GM12878 (cell line): Measurements from ENCODE around the gene GALNTL6.

Experiments
- KLF5 ChIP-seq: fragments of 450-650 bp; IDR thresholded peaks from 2 replicates; pipeline ENCODE4 v1.6.1; 2014; ENCODE audit warnings: mild to moderate bottlenecking; ENCODE audit not compliant: partially characterized antibody
- MAX ChIP-seq: IDR thresholded peaks from 2 replicates; pipeline ENCODE4 v1.6.1; 2012; ENCODE audit warnings: low read depth, low read length, improper control_type of control experiment
- ZSCAN29 ChIP-seq: fragments of 450-650 bp; IDR thresholded peaks from 2 replicates; pipeline ENCODE4 v1.6.1; 2017; ENCODE audit warnings: mild to moderate bottlenecking, moderate library complexity

DNA sequence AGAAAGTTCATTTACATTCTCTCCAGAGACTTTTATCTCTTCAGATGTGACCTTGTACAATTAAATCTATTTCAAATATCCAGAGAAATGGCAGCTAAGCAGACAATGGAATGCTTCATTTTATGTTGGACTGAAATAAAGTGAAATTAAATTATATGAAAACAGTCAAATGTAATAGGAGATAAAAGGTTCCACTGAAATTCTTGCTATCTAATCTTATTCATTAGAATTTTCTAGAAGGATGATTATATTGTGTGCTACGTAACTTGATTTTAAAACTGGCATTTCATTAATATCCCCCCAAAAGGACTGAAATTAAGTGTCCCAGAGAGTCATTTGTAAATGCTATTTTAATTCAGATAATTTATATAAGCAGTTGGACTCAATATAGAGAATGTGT is 708.5 kb downstream of the GALNTL6 start:
- TF ChIP-seq MAX (no peak), KLF5 (no peak), ZSCAN29 (no peak)
